Activated naive CD4-positive, alpha-beta T cell treated with anti-CD3 and anti-CD28 coated beads for 36 hours (primary cell): Measurements from ENCODE around the gene SEL1L3. TPM values are rescaled to one million over a fixed set of nuclear protein-coding genes. Genes with fewer than 3 reads are reported as not detected.
"Not testable (repeated sequence)": the region's sequence is repeated elsewhere in the genome, so short reads cannot be mapped to it uniquely, and the experiment has no call there.

Experiments used
- CTCF ChIA-PET: fragments of 350-600 bp; sonication (Branson Sonifier 250); formaldehyde crosslinking; loops from one replicate; lab custom pipeline; 2021; ENCODE audit warnings: antibody characterized with exemption; lab: Charles Lee
- DNase-seq: peaks from one replicate; pipeline ENCODE4 v3.0.0-alpha.2; 2020
- H3K27ac Mint-ChIP-seq: one replicate; pipeline ENCODE4 v1.8.0; 2021; ENCODE audit warnings: mild to moderate bottlenecking, mixed read lengths
- H3K27me3 Mint-ChIP-seq: one replicate; pipeline ENCODE4 v1.8.0; 2021; ENCODE audit warnings: low read depth, mixed read lengths
- H3K36me3 Mint-ChIP-seq: one replicate; pipeline ENCODE4 v1.8.0; 2021; ENCODE audit warnings: low read depth, mixed read lengths
- H3K4me1 Mint-ChIP-seq: one replicate; pipeline ENCODE4 v1.8.0; 2021; ENCODE audit warnings: low read depth, mixed read lengths
- H3K4me3 Mint-ChIP-seq: one replicate; pipeline ENCODE4 v1.8.0; 2021; ENCODE audit warnings: mild to moderate bottlenecking, moderate library complexity, mixed read lengths
- H3K9me3 Mint-ChIP-seq: one replicate; pipeline ENCODE4 v1.8.0; 2021; ENCODE audit warnings: mixed read lengths
- intact Hi-C: fragments of 100-400 bp; cut with micrococcal nuclease; formaldehyde crosslinking; loops from one replicate; pipeline ENCODE4 v1.15.1; 2023
- total RNA-seq, 2 experiments: library from RNA; stranded (reverse); gene quantifications; one replicate each; pipeline ENCODE4 v1.2.3, GENCODE V29; 2021

The SEL1L3 gene
- total RNA-seq, 2 experiments from 2014 or later = 32.3 to 38.2 TPM

GRCh38 chr4:25875281-25875745, 12.5 kb upstream of the SEL1L3 start:
- Mint-ChIP-seq H3K9me3 (no peaks in the 10 kb centered on the region), H3K4me3 (no peak overlapping the region), H3K27me3 (no peaks in the 10 kb centered on the region), H3K36me3 (no peaks in the 10 kb centered on the region), H3K4me1 (peaks cover 3% of the 10 kb centered on the region), H3K27ac (no peak overlapping the region)
- intact Hi-C loops = no loop called here
- DNase-seq = no peak
- CTCF ChIA-PET = no interaction called here

- Mint-ChIP-seq H3K36me3 (no peaks in the 10 kb centered on the region), H3K4me1 (peaks cover 3% of the 10 kb centered on the region), H3K27me3 (no peaks in the 10 kb centered on the region), H3K9me3 (no peaks in the 10 kb centered on the region), H3K4me3 (no peak overlapping the region), H3K27ac (no peak overlapping the region)
- CTCF ChIA-PET = no interaction called here
- intact Hi-C loops = no loop called here
- DNase-seq = no peak
These were observed 11.9 kb upstream of the SEL1L3 start for GRCh38 chr4:25874655-25875054.

- CTCF ChIA-PET = interaction anchor here (0.6 kb wide), 1 partner anchor 12 kb away, joined by 3 read pairs; no protein-coding TSS in a partner anchor
- Mint-ChIP-seq H3K9me3 (no peaks in the 10 kb centered on the region), H3K27me3 (no peaks in the 10 kb centered on the region), H3K4me3 (no peak overlapping the region), H3K27ac (no peak overlapping the region), H3K36me3 (no peaks in the 10 kb centered on the region), H3K4me1 (peaks cover 3% of the 10 kb centered on the region)
- DNase-seq = no peak
- intact Hi-C loops = no loop called here
These were observed 10.9 kb upstream of the SEL1L3 start for GRCh38 chr4:25873632-25874129.

GRCh38 chr4:25872851-25873631, 10.3 kb upstream of the SEL1L3 start:
- Mint-ChIP-seq H3K27ac (no peak overlapping the region), H3K9me3 (no peaks in the 10 kb centered on the region), H3K4me3 (no peak overlapping the region), H3K36me3 (no peaks in the 10 kb centered on the region), H3K27me3 (no peaks in the 10 kb centered on the region), H3K4me1 (peaks cover 3% of the 10 kb centered on the region)
- intact Hi-C loops = no loop called here
- no peak for DNase-seq
- CTCF ChIA-PET = interaction anchor here (0.6 kb wide), 1 partner anchor 12 kb away, joined by 3 read pairs; no protein-coding TSS in a partner anchor

GRCh38 chr4:25870081-25870480, 7.3 kb upstream of the SEL1L3 start:
- Mint-ChIP-seq H3K4me3 (no peak overlapping the region), H3K27ac (no peak overlapping the region), H3K36me3 (no peaks in the 10 kb centered on the region), H3K4me1 (peaks cover 3% of the 10 kb centered on the region), H3K27me3 (no peaks in the 10 kb centered on the region), H3K9me3 (no peaks in the 10 kb centered on the region)
- CTCF ChIA-PET = interaction anchor here (0.6 to 0.9 kb wide), 3 partner anchors 10 to 335 kb away, joined by 3 read pairs; no protein-coding TSS in a partner anchor
- intact Hi-C loops = no loop called here
- DNase-seq = no peak

GRCh38 chr4:25867781-25868294, 5.0 kb upstream of the SEL1L3 start:
- peaks cover 1% of the 10 kb centered on the region for H3K4me1 Mint-ChIP-seq
- no peak overlapping the region for H3K4me3 Mint-ChIP-seq
- H3K9me3 Mint-ChIP-seq = no peaks in the 10 kb centered on the region
- intact Hi-C loops = no loop called here
- H3K36me3 Mint-ChIP-seq = no peaks in the 10 kb centered on the region
- DNase-seq = no peak
- H3K27me3 Mint-ChIP-seq = no peaks in the 10 kb centered on the region
- CTCF ChIA-PET = no interaction called here
- H3K27ac Mint-ChIP-seq = no peak overlapping the region

GRCh38 chr4:25866401-25866800, 3.6 kb upstream of the SEL1L3 start:
- DNase-seq, H3K4me1 Mint-ChIP-seq, H3K9me3 Mint-ChIP-seq, H3K4me3 Mint-ChIP-seq, H3K27me3 Mint-ChIP-seq, H3K27ac Mint-ChIP-seq, intact Hi-C loops, H3K36me3 Mint-ChIP-seq, CTCF ChIA-PET: not testable (repeated sequence)

GRCh38 chr4:25865586-25865985, 2.8 kb upstream of the SEL1L3 start:
- Mint-ChIP-seq H3K4me1 (peaks cover 13% of the 10 kb centered on the region), H3K9me3 (no peaks in the 10 kb centered on the region), H3K36me3 (peaks cover 3% of the 10 kb centered on the region), H3K4me3 (no peak overlapping the region), H3K27ac (no peak overlapping the region), H3K27me3 (no peaks in the 10 kb centered on the region)
- DNase-seq = no peak
- CTCF ChIA-PET = interaction anchor here (0.6 to 0.7 kb wide), 2 partner anchors 12 to 549 kb away, joined by 3 to 6 read pairs; no protein-coding TSS in a partner anchor
- intact Hi-C loops = no loop called here

GRCh38 chr4:25863831-25864418, 1.1 kb upstream of the SEL1L3 start:
- peaks cover 29% of the 10 kb centered on the region for H3K4me1 Mint-ChIP-seq
- no peak for DNase-seq
- H3K9me3 Mint-ChIP-seq = no peaks in the 10 kb centered on the region
- H3K36me3 Mint-ChIP-seq = peaks cover 3% of the 10 kb centered on the region
- intact Hi-C loops = loop anchor here (1.0 to 5.0 kb wide), 8 partner anchors 213 to 1138 kb away; partner anchors contain the start of genes ANAPC4, PI4K2B and ZCCHC4
- no peaks in the 10 kb centered on the region for H3K27me3 Mint-ChIP-seq
- H3K4me3 Mint-ChIP-seq = peak overlapping the region; percentile 70
- peak overlapping the region; percentile 10 for H3K27ac Mint-ChIP-seq
- CTCF ChIA-PET = interaction anchor here (1.4 kb wide), 1 partner anchor 9 kb away, joined by 3 read pairs; no protein-coding TSS in a partner anchor

GRCh38 chr4:25863347-25863784, 578 bp upstream of the SEL1L3 start:
- peak; percentile 53 for DNase-seq
- Mint-ChIP-seq H3K4me1 (peaks cover 29% of the 10 kb centered on the region), H3K36me3 (peaks cover 3% of the 10 kb centered on the region), H3K27ac (peak overlapping the region; percentile 10), H3K9me3 (no peaks in the 10 kb centered on the region), H3K27me3 (no peaks in the 10 kb centered on the region), H3K4me3 (peak overlapping the region; percentile 70)
- CTCF ChIA-PET = interaction anchor here (1.4 kb wide), 1 partner anchor 8 kb away, joined by 3 read pairs; no protein-coding TSS in a partner anchor
- intact Hi-C loops = loop anchor here (1.0 to 5.0 kb wide), 8 partner anchors 214 to 1139 kb away; partner anchors contain the start of genes ANAPC4, PI4K2B and ZCCHC4

- Mint-ChIP-seq H3K27ac (peak overlapping the region; percentile 92), H3K9me3 (no peaks in the 10 kb centered on the region), H3K36me3 (peaks cover 3% of the 10 kb centered on the region), H3K4me1 (peaks cover 37% of the 10 kb centered on the region), H3K4me3 (peak overlapping the region; percentile 93), H3K27me3 (no peaks in the 10 kb centered on the region)
- intact Hi-C loops = loop anchor here (1.0 to 5.0 kb wide), 13 partner anchors 20 to 1140 kb away; partner anchors contain the start of genes ANAPC4, PI4K2B, SEPSECS and SMIM20
- CTCF ChIA-PET = no interaction called here
- peak; percentile 69 for DNase-seq
These were observed 807 bp downstream of the SEL1L3 start for GRCh38 chr4:25861951-25862410.
